HG02973 (cell line): ENCODE measurements around the gene AFMID.
A peak's percentile ranks its signal among the peaks of the same experiment; 100 is the strongest.
"Not testable (repeated sequence)": the region's sequence is repeated elsewhere in the genome, so short reads cannot be mapped to it uniquely, and the experiment has no call there.

Source experiments
- ATAC-seq: cut with Tn5 transposase; IDR thresholded peaks from one replicate; pipeline ENCODE4 v1.9.1; 2021; ENCODE audit warnings: moderate library complexity; ENCODE audit not compliant: unreplicated experiment

The AFMID gene

GRCh38 chr17:78151514-78152008, 35.6 kb upstream of the AFMID start:
- ATAC-seq = no peak

- ATAC-seq = peak; percentile 42
These were observed 32.0 kb upstream of the AFMID start for GRCh38 chr17:78154903-78155811.

GRCh38 chr17:78159575-78160158, 27.5 kb upstream of the AFMID start:
- no peak for ATAC-seq

GRCh38 chr17:78163881-78164747, 23.0 kb upstream of the AFMID start:
- ATAC-seq = no peak

- no peak for ATAC-seq
These were observed 22.2 kb upstream of the AFMID start for GRCh38 chr17:78164748-78165607.

- no peak for ATAC-seq
These were observed 20.7 kb upstream of the AFMID start for GRCh38 chr17:78166416-78166815.

GRCh38 chr17:78168242-78168902, 18.8 kb upstream of the AFMID start, which contains the start of gene SYNGR2:
Gene SYNGR2, plus strand, starts transcription at chr17:78168581. Its CDS starts 36 bp downstream, at chr17:78168617.
- ATAC-seq = peak; percentile 37

GRCh38 chr17:78168903-78169793, 18.0 kb upstream of the AFMID start:
- ATAC-seq = peak; percentile 10

GRCh38 chr17:78170692-78171590, 16.2 kb upstream of the AFMID start:
- ATAC-seq = no peak

GRCh38 chr17:78171591-78172248, 15.4 kb upstream of the AFMID start:
- ATAC-seq = not testable (repeated sequence)

GRCh38 chr17:78172249-78173051, 14.7 kb upstream of the AFMID start:
- no peak for ATAC-seq

- no peak for ATAC-seq
These were observed 14.0 kb upstream of the AFMID start for GRCh38 chr17:78173097-78173715.

- ATAC-seq = no peak
These were observed 12.8 kb upstream of the AFMID start for GRCh38 chr17:78174346-78174869.

GRCh38 chr17:78174870-78175642, 12.1 kb upstream of the AFMID start:
- ATAC-seq = no peak

GRCh38 chr17:78175643-78175981, 11.6 kb upstream of the AFMID start:
- ATAC-seq = no peak
